ENCODE measurements around the gene CBLN3.

Gene CBLN3

DNA sequence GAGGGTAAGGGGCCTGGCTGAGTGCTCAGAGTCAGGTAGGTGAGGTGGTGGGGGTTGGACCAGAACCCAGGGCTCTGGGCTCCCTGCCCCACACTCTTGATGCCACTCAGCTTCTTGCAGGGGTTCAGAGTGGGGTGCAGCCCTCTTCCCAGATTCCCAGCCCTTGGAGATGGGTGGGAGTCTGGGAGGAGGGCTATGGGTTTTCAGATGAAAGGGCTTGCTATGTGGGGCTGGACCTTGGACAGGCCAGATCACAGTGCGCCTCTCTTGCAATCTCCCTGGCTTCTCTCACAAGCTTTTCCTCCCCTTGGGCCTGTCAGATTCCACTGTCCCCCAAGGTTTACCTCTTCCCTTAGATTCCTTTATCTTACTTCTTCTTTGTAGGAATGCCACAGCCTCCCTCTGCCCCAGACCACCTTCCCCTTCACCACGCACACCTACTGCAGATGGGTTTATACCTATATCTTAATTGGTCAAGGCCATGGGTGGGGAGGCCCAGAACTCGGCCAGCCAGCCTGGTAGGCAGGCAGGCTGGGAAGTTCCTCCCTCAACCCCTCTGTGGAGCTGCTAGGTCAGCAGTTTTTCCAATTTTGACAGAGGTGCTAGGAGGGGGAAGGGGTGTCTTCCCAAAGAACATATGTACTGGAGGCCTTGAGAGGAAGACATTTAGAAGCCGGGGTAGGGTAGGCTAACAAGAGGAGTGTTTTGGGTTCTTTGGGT lies 29.3 kb downstream of the CBLN3 start:
- Histone ChIP-seq H3K36me3 (ENCODE audit: control insufficient read depth, insufficient read depth, low read length) (no peaks in the 10 kb centered on the region), H3K27ac (ENCODE audit: low read depth, low read length, severe bottlenecking) (no peak overlapping the region), H3K4me1 (ENCODE audit: control insufficient read depth, insufficient read depth, low read length, poor library complexity, severe bottlenecking) (peaks cover 26% of the 10 kb centered on the region), H3K9me3 (ENCODE audit: control insufficient read depth, low read length) (no peaks in the 10 kb centered on the region), H3K4me3 (ENCODE audit: extremely low read depth, insufficient read depth, low read length, poor library complexity, severe bottlenecking) (peak overlapping the region; percentile 63)
- 81 to 89% methylated on average over 2 to 3 of the region's 4 CpGs for WGBS, 2 experiments (ENCODE audit: insufficient coverage in 2 of 2)

DNA sequence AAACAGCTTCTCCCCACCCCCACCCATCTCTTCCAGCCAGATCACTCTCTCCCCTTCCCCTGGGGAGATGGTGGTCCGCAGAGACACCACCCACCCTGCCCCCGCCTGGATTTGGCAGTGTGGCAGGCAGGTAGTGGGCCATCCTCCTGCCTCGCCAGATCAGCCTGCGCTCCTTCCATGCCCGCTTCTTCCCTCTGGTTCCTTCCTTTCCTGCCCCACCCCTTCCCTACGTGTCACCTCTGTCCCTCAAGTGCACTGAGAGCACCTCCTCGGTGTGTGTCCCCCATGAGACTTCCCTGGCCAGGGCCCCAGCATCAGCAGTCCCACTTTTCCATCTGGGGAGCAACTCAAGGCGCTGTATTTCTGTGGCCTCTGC lies 30.0 kb downstream of the CBLN3 start:
- WGBS, 2 experiments (ENCODE audit: insufficient coverage in 2 of 2), result 23 to 27% methylated on average over 3 to 6 of the region's 8 CpGs
- Histone ChIP-seq H3K27ac (ENCODE audit: low read depth, low read length, severe bottlenecking) (no peak overlapping the region), H3K4me3 (ENCODE audit: extremely low read depth, insufficient read depth, low read length, poor library complexity, severe bottlenecking) (peak overlapping the region; percentile 63)

DNA sequence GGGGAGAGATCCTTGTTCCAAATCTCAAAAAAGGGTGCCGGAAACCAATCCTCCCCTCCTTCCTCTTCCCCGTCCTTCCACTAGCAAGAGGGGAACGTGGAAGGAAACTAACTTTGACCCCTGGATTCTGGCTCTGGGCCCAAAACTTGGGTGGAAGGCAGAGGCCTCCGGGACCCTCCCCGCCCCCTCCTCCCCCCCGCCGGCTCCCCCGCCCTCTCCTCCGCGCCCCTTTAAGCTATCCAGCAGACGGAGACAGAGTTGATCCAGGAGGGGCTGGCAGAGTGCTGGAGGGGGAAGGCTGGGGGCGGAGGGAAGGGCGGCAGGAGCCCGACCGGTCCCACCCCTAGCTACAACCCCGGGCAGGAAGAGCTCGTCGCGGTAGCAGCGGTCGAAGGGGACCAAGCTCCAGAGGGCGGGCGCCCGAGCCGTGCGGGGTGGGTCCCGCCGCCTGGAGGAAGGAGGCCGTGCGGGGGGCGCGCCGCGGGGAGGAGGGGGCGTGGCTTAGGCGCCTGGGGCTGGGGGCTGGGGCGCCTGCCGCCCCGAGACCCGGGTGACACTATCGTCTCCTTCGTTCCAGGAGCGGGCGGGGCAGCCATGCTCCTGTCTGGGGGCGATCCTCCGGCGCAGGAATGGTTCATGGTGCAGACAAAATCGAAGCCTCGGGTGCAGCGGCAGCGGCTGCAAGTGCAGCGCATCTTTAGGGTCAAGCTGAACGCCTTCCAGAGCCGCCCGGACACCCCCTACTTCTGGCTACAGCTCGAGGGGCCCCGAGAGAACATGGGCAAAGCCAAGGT lies 30.6 kb downstream of the CBLN3 start, which contains the start of gene NYNRIN:
TSS of gene NYNRIN (plus strand) at position 351 of the 794 bp plus-strand sequence. CDS start at position 595, 244 bp downstream.
- Histone ChIP-seq H3K36me3 (ENCODE audit: control insufficient read depth, insufficient read depth, low read length) (no peaks in the 10 kb centered on the region), H3K27ac (ENCODE audit: low read depth, low read length, severe bottlenecking) (peak within 1 kb of the TSS; percentile 54), H3K9me3 (ENCODE audit: control insufficient read depth, low read length) (no peaks in the 10 kb centered on the region), H3K4me1 (ENCODE audit: control insufficient read depth, insufficient read depth, low read length, poor library complexity, severe bottlenecking) (peaks cover 23% of the 10 kb centered on the region), H3K4me3 (ENCODE audit: extremely low read depth, insufficient read depth, low read length, poor library complexity, severe bottlenecking) (peak within 1 kb of the TSS; percentile 63)
- WGBS, 2 experiments (ENCODE audit: insufficient coverage in 2 of 2), result 0% methylated on average over 19 to 20 of the region's 57 CpGs

More for the DNA sequence above, 30.0 kb downstream of the CBLN3 start:
- H3K36me3 ChIP-seq (ENCODE audit: control insufficient read depth, insufficient read depth, low read length), result no peaks in the 10 kb centered on the region
- H3K4me1 ChIP-seq (ENCODE audit: control insufficient read depth, insufficient read depth, low read length, poor library complexity, severe bottlenecking), result peaks cover 26% of the 10 kb centered on the region
- H3K9me3 ChIP-seq (ENCODE audit: control insufficient read depth, low read length), result no peaks in the 10 kb centered on the region

DNA sequence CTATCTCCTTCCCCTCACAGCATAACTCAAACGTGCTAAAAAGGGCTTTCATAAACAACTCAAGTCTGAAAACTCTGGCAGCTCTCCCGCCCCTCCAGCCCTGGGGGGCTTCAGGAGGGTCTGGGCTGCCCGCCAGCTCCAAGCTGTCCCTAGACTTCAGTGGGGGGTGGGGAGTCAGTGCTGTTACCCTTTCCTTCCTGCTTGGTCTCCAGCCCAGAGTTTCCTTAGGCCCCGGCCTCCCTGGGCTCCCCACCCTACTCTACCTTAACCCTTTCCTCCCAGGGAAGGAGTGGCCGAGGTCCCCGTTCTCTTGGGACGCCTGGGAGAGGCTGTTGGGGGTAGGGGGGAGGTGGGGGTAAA lies 31.2 kb downstream of the CBLN3 start:
- Histone ChIP-seq H3K27ac (ENCODE audit: low read depth, low read length, severe bottlenecking) (peak overlapping the region; percentile 54), H3K9me3 (ENCODE audit: control insufficient read depth, low read length) (no peaks in the 10 kb centered on the region), H3K4me3 (ENCODE audit: extremely low read depth, insufficient read depth, low read length, poor library complexity, severe bottlenecking) (peak overlapping the region; percentile 63), H3K36me3 (ENCODE audit: control insufficient read depth, insufficient read depth, low read length) (no peaks in the 10 kb centered on the region), H3K4me1 (ENCODE audit: control insufficient read depth, insufficient read depth, low read length, poor library complexity, severe bottlenecking) (peaks cover 20% of the 10 kb centered on the region)
- WGBS, 2 experiments (ENCODE audit: insufficient coverage in 2 of 2), result 38% methylated on average over 3 of the region's 7 CpGs; no CpG with 5 or more reads in 1 of the 2 experiments

DNA sequence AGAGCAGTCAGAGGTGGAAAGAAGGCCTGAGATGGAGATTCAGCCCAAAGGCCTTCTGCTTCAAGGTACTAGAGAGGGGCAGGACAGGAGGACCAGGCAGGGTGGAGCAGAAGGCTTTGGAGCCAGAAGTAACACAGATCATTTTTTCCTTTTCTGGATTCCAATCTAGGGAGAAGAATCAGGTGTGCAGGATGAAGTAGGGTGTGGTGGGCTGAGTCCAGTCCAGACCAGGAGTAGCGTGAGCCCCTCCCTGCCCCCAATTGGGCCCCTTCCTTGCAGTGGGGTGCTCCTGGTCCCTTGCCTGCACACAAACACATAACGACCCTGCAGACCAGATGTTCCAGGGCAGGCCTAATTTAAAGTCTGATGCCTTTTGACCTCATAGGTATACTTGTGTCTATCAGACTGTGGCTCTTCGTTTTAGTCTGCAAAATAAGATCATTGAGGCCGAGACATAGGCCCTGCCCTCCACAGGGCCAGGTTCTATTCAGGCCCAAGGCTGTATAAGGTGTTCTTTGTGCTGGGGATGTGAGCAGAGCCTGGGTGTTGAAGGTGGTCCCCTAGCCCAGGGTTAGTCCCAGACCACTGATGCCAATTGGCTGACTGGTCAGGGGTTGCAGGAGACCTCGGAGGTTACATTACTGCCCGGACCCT lies 31.7 kb downstream of the CBLN3 start:
- H3K27ac ChIP-seq (ENCODE audit: low read depth, low read length, severe bottlenecking), result peak overlapping the region; percentile 54
- H3K4me3 ChIP-seq (ENCODE audit: extremely low read depth, insufficient read depth, low read length, poor library complexity, severe bottlenecking), result no peak overlapping the region
- no peaks in the 10 kb centered on the region for H3K36me3 ChIP-seq (ENCODE audit: control insufficient read depth, insufficient read depth, low read length)
- peaks cover 22% of the 10 kb centered on the region for H3K4me1 ChIP-seq (ENCODE audit: control insufficient read depth, insufficient read depth, low read length, poor library complexity, severe bottlenecking)
- no peaks in the 10 kb centered on the region for H3K9me3 ChIP-seq (ENCODE audit: control insufficient read depth, low read length)
- 64 to 81% methylated on average over 5 to 6 of the region's 6 CpGs for WGBS, 2 experiments (ENCODE audit: insufficient coverage in 2 of 2)

DNA sequence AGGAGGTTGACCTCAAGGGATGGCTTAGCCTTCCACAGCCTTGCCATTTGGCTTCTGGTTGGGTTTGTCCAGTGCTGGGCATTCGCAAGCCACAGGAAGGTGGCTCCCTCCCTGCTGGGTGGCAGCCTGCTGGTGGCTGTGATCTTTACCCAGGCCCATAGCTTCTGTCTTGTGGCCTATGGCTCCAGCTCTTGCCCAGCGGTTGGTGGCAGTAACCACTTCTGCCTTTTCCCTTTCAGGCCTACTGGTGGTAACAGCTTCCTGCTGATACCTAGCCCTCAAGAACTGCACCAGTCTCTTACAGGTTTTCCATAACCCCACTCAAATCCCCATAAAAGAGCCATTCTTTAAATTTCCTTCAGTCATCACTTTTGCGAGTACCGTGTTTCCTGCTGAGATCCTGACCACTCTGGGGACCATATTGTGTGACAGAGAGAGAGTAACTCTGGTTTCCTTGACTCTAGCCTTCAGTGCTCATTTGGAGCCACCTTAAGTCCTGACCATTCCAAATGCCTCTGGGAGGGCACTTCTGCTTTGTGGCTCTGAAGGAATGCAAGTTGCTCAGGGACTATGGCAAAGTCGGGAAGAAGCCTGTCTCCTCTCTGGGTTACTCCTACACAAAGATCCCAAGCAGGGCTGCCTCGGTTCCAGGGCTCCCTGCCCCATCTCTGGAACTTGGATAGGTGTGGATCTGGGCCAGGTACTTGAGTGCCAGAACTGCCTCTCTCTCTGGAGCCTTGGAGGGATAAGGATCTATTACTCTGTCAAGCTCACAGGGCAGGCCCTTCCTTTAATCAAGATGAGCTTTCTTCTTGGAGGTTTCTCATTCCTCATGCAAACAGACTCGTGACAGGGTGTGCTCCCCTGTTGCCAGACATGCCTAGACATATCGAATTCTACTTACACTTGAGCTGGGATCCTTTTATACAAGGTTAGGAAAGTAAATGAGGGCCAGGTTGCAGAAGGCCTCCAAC lies 33.6 kb downstream of the CBLN3 start:
- 96 to 100% methylated on average over 4 to 5 of the region's 8 CpGs for WGBS, 2 experiments (ENCODE audit: insufficient coverage in 2 of 2)
- Histone ChIP-seq H3K4me3 (ENCODE audit: extremely low read depth, insufficient read depth, low read length, poor library complexity, severe bottlenecking) (no peak overlapping the region), H3K9me3 (ENCODE audit: control insufficient read depth, low read length) (no peaks in the 10 kb centered on the region), H3K4me1 (ENCODE audit: control insufficient read depth, insufficient read depth, low read length, poor library complexity, severe bottlenecking) (peaks cover 23% of the 10 kb centered on the region), H3K27ac (ENCODE audit: low read depth, low read length, severe bottlenecking) (no peak overlapping the region), H3K36me3 (ENCODE audit: control insufficient read depth, insufficient read depth, low read length) (no peaks in the 10 kb centered on the region)

DNA sequence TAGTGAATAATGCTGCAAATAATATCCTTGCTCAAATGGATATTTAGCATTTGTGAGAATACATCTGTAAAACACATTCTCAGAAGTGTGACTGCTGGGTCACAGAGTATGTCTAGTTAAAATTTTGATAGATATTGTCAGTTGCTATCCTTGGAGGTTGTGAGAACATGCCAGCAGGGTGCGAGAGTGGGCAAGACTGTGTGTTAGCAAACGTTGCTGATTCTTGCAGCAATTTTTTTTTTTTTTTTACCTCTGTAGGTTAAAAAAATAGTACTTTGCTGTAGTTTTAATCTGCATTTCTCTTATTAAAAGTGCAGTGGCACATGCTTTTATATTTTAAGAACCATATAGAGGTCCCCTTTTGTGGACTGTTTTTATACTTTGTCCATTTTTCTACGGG lies 35.2 kb downstream of the CBLN3 start:
- Histone ChIP-seq H3K36me3 (ENCODE audit: control insufficient read depth, insufficient read depth, low read length) (no peaks in the 10 kb centered on the region), H3K4me1 (ENCODE audit: control insufficient read depth, insufficient read depth, low read length, poor library complexity, severe bottlenecking) (peaks cover 16% of the 10 kb centered on the region), H3K9me3 (ENCODE audit: control insufficient read depth, low read length) (no peaks in the 10 kb centered on the region), H3K4me3 (ENCODE audit: extremely low read depth, insufficient read depth, low read length, poor library complexity, severe bottlenecking) (no peak overlapping the region), H3K27ac (ENCODE audit: low read depth, low read length, severe bottlenecking) (no peak overlapping the region)
- no CpG with 5 or more reads among the region's 3 CpGs for WGBS, 2 experiments (ENCODE audit: insufficient coverage in 2 of 2)

DNA sequence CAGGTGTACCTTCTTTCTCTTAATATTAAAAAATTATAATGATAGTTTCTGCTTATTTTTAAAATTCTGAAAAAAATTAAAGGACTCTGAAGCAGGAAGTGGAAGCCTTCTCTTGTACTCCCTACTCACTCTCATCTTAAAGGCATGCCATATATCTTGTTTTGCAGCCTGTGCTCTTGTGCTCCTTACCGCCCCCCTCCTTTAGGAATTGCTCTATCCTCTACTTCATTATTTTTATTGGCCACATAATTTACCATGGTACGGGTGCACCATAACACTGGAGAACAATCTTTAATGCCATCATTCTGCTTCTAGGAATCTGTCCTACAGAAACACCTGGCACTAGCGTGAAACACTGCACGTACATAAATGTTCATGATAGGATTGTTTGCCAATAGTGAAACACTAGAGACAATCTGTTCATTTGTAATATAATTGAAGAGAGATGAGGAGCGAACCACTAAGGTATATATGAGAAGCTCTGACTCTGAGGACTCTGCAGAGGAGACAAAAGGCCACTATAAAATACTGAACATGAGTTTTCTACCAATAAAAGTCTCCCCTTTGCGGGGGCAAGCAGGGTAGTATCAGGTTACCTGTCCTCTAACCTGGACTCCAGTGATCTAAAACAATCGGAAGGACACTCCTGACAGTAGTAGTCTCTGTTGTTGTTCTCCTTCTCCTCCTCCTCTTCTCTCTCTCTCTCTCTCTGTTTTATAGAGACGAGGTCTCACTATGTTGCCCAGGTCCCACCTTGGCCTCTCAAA lies 37.0 kb downstream of the CBLN3 start:
- H3K4me1 ChIP-seq (ENCODE audit: control insufficient read depth, insufficient read depth, low read length, poor library complexity, severe bottlenecking), result peaks cover 16% of the 10 kb centered on the region

DNA sequence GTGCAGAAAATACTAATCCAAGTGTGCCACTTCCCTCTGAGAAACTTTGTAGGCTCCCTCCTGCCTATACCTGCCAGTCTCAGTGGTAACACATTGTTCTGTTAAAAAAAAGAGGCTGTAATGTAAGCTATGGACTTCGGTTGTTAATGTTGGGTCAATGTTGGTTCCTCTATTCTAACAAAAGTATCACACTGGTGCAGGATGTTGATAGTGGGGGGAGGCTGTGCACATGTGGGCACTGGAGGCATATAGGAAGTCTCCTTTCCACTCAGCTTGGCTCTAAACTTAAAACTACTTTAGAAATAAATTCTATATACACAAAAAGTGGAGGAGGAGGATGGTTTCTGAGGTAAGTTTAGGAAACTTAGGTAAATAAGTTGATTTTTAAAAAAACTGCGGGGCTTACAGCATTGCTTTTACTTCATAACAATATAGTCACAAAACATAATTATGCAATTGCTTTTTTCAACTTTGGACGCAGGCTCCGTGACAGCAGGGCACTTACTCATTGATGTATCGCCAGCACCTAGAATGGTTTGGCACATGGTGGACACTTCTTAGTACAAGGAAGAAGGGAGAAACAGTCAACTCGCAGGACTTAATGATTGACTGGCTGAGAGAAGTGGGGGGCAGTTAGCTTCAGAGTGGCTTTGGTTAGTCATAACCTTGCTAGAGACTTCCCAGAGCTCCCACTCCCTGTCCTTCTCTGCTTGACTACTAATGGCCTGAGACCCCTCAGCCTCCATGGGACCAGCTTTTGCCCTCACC lies 38.6 kb downstream of the CBLN3 start:
- H3K4me1 ChIP-seq (ENCODE audit: control insufficient read depth, insufficient read depth, low read length, poor library complexity, severe bottlenecking), result peaks cover 5% of the 10 kb centered on the region
- H3K27ac ChIP-seq (ENCODE audit: low read depth, low read length, severe bottlenecking), result no peak overlapping the region
- WGBS, 2 experiments (ENCODE audit: insufficient coverage in 2 of 2), result 95 to 97% methylated on average over 4 of the region's 6 CpGs
- H3K4me3 ChIP-seq (ENCODE audit: extremely low read depth, insufficient read depth, low read length, poor library complexity, severe bottlenecking), result no peak overlapping the region
- H3K36me3 ChIP-seq (ENCODE audit: control insufficient read depth, insufficient read depth, low read length), result no peaks in the 10 kb centered on the region
- H3K9me3 ChIP-seq (ENCODE audit: control insufficient read depth, low read length), result no peaks in the 10 kb centered on the region

More for the DNA sequence above, 37.0 kb downstream of the CBLN3 start:
- no peak overlapping the region for H3K4me3 ChIP-seq (ENCODE audit: extremely low read depth, insufficient read depth, low read length, poor library complexity, severe bottlenecking)
- H3K27ac ChIP-seq (ENCODE audit: low read depth, low read length, severe bottlenecking), result no peak overlapping the region
- no peaks in the 10 kb centered on the region for H3K9me3 ChIP-seq (ENCODE audit: control insufficient read depth, low read length)
- no peaks in the 10 kb centered on the region for H3K36me3 ChIP-seq (ENCODE audit: control insufficient read depth, insufficient read depth, low read length)
- WGBS, 2 experiments (ENCODE audit: insufficient coverage in 2 of 2), result 80 to 89% methylated on average over 5 to 6 of the region's 8 CpGs

Data from mesodermal cell (in vitro differentiated cells).